Loucy (cell line): ENCODE results near the gene KDM4C.
A peak's percentile ranks its signal among the peaks of the same experiment; 100 is the strongest.

Source experiments
- H2AFZ ChIP-seq: fragments of 200-600 bp; sonication (generic); 2 replicates; pipeline ENCODE4 v1.6.0; 2016; ENCODE audit warnings: antibody characterized with exemption, mild to moderate bottlenecking, low read length, moderate library complexity
- H3F3A ChIP-seq: fragments of 200-600 bp; 2 replicates; pipeline ENCODE4 v1.6.0; 2016; ENCODE audit warnings: antibody characterized with exemption, low read depth, mild to moderate bottlenecking
- H3K27me3 ChIP-seq: fragments of 200-600 bp; sonication (generic); 2 replicates; pipeline ENCODE4 v1.6.1; 2014; ENCODE audit warnings: low read length, mild to moderate bottlenecking; ENCODE audit not compliant: insufficient read depth, poor library complexity, severe bottlenecking
- H3K36me3 ChIP-seq: fragments of 200-600 bp; sonication (generic); 2 replicates; pipeline ENCODE4 v1.6.1; 2016; ENCODE audit warnings: low read length; ENCODE audit not compliant: insufficient read depth
- H3K4me1 ChIP-seq: fragments of 200-600 bp; sonication (generic); 2 replicates; pipeline ENCODE4 v1.5.1; 2014; ENCODE audit warnings: low read length, mild to moderate bottlenecking; ENCODE audit not compliant: insufficient read depth, poor library complexity, severe bottlenecking
- H3K4me2 ChIP-seq: fragments of 200-600 bp; sonication (generic); 2 replicates; pipeline ENCODE4 v1.6.0; 2014; ENCODE audit warnings: antibody characterized with exemption, low read length, low read depth, mild to moderate bottlenecking; ENCODE audit not compliant: poor library complexity, severe bottlenecking
- H3K4me3 ChIP-seq: fragments of 200-600 bp; sonication (generic); 2 replicates; pipeline ENCODE4 v1.5.1; 2014; ENCODE audit warnings: low read length, mild to moderate bottlenecking, mixed read lengths; ENCODE audit not compliant: poor library complexity, severe bottlenecking
- H3K79me2 ChIP-seq: fragments of 200-600 bp; sonication (generic); 2 replicates; pipeline ENCODE4 v1.6.1; 2014; ENCODE audit warnings: low read length; ENCODE audit not compliant: insufficient read depth
- H3K9ac ChIP-seq: fragments of 200-600 bp; sonication (generic); 2 replicates; pipeline ENCODE4 v1.6.0; 2014; ENCODE audit warnings: mild to moderate bottlenecking, low read depth, low read length, moderate library complexity; ENCODE audit not compliant: poor library complexity, severe bottlenecking
- H3K9me2 ChIP-seq: fragments of 200-600 bp; sonication (generic); replicated peaks from 2 replicates; pipeline ENCODE4 v1.6.1; 2016; ENCODE audit warnings: low read depth, low read length, mixed read lengths
- H3K9me3 ChIP-seq: fragments of 200-600 bp; sonication (generic); 2 replicates; pipeline ENCODE4 v1.6.1; 2014; ENCODE audit warnings: mild to moderate bottlenecking, antibody characterized with exemption, low read length, low read depth; ENCODE audit not compliant: insufficient read depth
- H4K20me1 ChIP-seq: fragments of 200-600 bp; sonication (generic); 2 replicates; pipeline ENCODE4 v1.6.0; 2014; ENCODE audit warnings: antibody characterized with exemption, low read length, mild to moderate bottlenecking; ENCODE audit not compliant: insufficient read depth, poor library complexity, severe bottlenecking
- EZH2phosphoT487 ChIP-seq: fragments of 200-600 bp; IDR thresholded peaks from 2 replicates; pipeline ENCODE4 v1.6.1; 2018; ENCODE audit warnings: antibody characterized with exemption, mild to moderate bottlenecking, moderate library complexity, borderline replicate concordance
- TF ChIP-seq, protein P1 (sequence below): fragments of 200-600 bp; sonication (generic); conservative IDR thresholded peaks from 2 replicates; pipeline ENCODE4 v1.5.1; 2014; ENCODE audit warnings: mild to moderate bottlenecking, antibody characterized with exemption, low read length

The KDM4C gene

DNA sequence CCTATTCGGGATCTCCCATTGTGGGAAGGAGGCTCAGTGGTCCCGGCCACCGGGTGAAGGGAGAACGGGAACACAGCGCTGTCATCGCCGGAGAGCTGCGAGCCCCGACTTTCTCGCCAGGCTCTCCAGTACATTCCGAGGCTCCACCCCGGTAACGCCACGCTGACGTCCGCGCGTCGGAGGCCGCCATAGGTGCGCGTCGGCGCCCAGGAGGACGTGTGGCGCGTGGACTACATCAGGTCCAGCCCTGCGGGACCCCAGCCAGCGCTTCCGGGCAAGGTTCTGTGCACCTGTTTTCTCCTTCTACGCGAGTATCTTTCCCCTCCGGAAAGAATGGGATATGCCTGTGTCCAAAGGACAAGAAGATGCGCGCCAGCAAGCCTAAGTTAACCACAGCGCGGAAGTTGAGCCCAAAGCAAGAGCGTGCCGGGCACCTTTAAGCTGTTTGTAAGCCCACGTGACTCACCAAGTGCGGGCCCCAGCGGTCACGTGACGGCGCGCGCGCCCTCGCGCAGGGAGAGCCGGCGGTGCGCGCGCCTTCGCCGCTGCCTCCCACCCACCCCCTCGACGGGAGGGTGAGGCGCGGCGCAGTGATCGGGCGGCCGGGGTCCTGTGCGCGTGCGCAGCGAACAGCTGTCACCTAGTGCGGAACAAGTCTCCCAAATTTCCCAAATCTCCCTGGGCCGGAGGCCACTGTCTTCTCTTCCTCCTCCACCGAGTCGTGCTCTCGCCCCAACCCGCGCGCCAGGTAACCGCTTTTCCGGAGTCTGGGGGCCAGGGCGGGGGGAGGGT is at the start of gene KDM4C:
Gene KDM4C, plus strand, starts transcription at position 518 of the 792 bp plus-strand sequence. CDS start 35,016 bp downstream, outside the sequence.
- Histone ChIP-seq H3F3A (no peaks in the 10 kb centered on the region), H3K4me1 (peaks cover 11% of the 10 kb centered on the region), H3K27me3 (no peaks in the 10 kb centered on the region), H3K4me2 (peak within 1 kb of the TSS; percentile 87), H3K9me3 (no peaks in the 10 kb centered on the region), H3K9me2 (no peaks in the 10 kb centered on the region), H3K4me3 (peak within 1 kb of the TSS; percentile 77), H4K20me1 (peaks cover 12% of the 10 kb centered on the region), H3K36me3 (no peaks in the 10 kb centered on the region), H3K9ac (peak within 1 kb of the TSS; percentile 80), H3K79me2 (peaks cover 40% of the 10 kb centered on the region), H2AFZ (peak within 1 kb of the TSS; percentile 75)
- TF ChIP-seq, protein P1, sequence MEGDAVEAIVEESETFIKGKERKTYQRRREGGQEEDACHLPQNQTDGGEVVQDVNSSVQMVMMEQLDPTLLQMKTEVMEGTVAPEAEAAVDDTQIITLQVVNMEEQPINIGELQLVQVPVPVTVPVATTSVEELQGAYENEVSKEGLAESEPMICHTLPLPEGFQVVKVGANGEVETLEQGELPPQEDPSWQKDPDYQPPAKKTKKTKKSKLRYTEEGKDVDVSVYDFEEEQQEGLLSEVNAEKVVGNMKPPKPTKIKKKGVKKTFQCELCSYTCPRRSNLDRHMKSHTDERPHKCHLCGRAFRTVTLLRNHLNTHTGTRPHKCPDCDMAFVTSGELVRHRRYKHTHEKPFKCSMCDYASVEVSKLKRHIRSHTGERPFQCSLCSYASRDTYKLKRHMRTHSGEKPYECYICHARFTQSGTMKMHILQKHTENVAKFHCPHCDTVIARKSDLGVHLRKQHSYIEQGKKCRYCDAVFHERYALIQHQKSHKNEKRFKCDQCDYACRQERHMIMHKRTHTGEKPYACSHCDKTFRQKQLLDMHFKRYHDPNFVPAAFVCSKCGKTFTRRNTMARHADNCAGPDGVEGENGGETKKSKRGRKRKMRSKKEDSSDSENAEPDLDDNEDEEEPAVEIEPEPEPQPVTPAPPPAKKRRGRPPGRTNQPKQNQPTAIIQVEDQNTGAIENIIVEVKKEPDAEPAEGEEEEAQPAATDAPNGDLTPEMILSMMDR: no peak
- TF ChIP-seq EZH2phosphoT487: no peak

DNA sequence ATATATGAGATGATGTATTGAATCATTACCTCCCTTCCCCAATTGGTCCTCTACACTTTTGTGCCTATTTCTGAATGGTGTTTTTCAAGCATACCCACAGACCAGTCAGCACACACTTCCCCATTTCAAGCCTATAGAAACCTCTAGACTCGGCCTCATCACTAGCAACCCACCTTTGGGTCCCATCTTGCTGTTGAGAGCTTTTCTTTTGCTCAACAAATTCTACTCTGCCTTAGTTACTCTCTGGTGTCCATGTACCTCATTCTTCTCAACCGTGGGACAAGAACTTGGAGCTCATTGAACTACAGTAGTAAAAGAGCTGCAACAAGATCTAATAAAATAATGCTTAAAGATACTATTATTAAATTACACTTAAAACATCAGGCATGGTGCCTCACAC is 49.0 kb upstream of the KDM4C start:
- Histone ChIP-seq H3K4me3 (no peak overlapping the region), H3K79me2 (no peaks in the 10 kb centered on the region), H3K9me3 (no peaks in the 10 kb centered on the region), H3K27me3 (no peaks in the 10 kb centered on the region), H3K9me2 (no peaks in the 10 kb centered on the region), H3F3A (no peaks in the 10 kb centered on the region), H3K4me1 (peaks cover 6% of the 10 kb centered on the region), H4K20me1 (no peaks in the 10 kb centered on the region), H2AFZ (no peak overlapping the region), H3K4me2 (no peak overlapping the region), H3K9ac (no peak overlapping the region), H3K36me3 (no peaks in the 10 kb centered on the region)
- no peak for TF ChIP-seq EZH2phosphoT487
- TF ChIP-seq, protein P1: no peak

DNA sequence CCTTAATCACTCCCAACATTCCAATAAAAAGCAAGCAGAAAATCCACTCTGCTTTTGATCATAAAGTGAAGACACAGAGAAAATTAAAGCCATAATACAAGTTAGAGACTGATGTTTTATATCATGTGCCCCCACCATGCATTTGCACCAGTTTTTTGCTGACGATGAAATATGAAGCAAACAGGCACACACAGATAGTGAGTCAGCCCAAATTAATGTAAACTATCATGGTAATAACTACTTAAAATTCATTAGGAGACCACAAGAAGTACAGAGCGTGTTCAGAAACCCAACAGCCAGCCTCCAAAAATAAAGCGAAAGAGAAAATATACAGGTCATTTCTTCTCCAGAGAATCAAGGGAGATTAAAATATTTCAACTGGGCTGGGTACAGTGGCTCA is 46.4 kb upstream of the KDM4C start:
- Histone ChIP-seq H3K4me3 (no peak overlapping the region), H3K9me3 (no peaks in the 10 kb centered on the region), H4K20me1 (no peaks in the 10 kb centered on the region), H2AFZ (no peak overlapping the region), H3K9ac (no peak overlapping the region), H3K27me3 (no peaks in the 10 kb centered on the region), H3F3A (no peaks in the 10 kb centered on the region), H3K79me2 (peaks cover under 1% of the 10 kb centered on the region; the same call in 1 of the 2 replicates), H3K9me2 (no peaks in the 10 kb centered on the region), H3K4me2 (no peak overlapping the region), H3K4me1 (no peaks in the 10 kb centered on the region), H3K36me3 (no peaks in the 10 kb centered on the region)
- no peak for TF ChIP-seq EZH2phosphoT487
- TF ChIP-seq, protein P1: no peak
